ENCODE data around the gene ZNF300. TPM values are rescaled to one million over a fixed set of nuclear protein-coding genes. Genes with fewer than 3 reads are reported as not detected.

The ZNF300 gene
- total RNA-seq, 2 experiments from 2014 or later, result 3.0 to 3.7 TPM

DNA sequence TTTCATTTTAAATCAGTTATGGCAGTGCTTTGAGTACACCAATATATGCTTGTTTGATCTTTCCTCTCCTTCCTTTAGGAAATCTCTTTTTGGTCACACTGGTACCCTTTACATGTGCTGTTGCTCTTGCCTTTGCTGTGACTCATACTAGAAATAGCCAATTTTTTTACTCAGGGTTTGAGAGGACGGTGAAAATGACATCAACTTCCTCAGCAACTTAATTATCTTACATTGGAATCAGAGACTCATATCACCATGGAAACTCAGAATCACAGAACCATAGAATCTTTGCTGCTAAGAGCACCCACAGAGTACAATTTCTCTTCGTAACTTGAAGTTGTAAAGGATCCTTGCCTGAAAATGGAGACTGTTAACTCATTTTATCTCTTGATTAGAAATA is 13.8 kb upstream of the ZNF300 start:
- peaks cover 14% of the 10 kb centered on the region for H3K36me3 Mint-ChIP-seq (ENCODE audit: low read depth)
- intact Hi-C loops (cut with DNase I, micrococcal nuclease), result no loop called here
- H3K9me3 Mint-ChIP-seq, result peaks cover 12% of the 10 kb centered on the region
- DNase-seq, result no peak
- ChIA-PET CTCF (no interaction called here), POLR2A (no interaction called here)
- Histone ChIP-seq H3K27me3 (ENCODE audit: control insufficient read depth in 1 of 2, insufficient read depth in 2 of 2, low read length in 2 of 2) (no peaks in the 10 kb centered on the region), H3K36me3 (ENCODE audit: insufficient read depth, low read length) (no peaks in the 10 kb centered on the region), H3K9me3 (ENCODE audit: control insufficient read depth in 1 of 2, insufficient read depth in 1 of 2, low read length in 2 of 2) (peaks cover 0 to 34% of the 10 kb centered on the region in 2 experiments), H3K4me1 (ENCODE audit: insufficient read depth, low read length) (no peaks in the 10 kb centered on the region), H3K4me3 (ENCODE audit: low read length) (no peak overlapping the region), H3K27ac (ENCODE audit: low read depth in 1 of 2, low read length in 2 of 2) (no peak overlapping the region)
- peaks cover 17% of the 10 kb centered on the region for H3K27me3 Mint-ChIP-seq
- H3K27ac Mint-ChIP-seq, result no peak overlapping the region
- no peak overlapping the region for H3K4me3 Mint-ChIP-seq
- no peak for TF ChIP-seq CTCF (IDR thresholded peaks at IDR 0.05)
- ATAC-seq (ENCODE audit: poor library complexity), result no peak
- H3K4me1 Mint-ChIP-seq (ENCODE audit: low read depth), result no peaks in the 10 kb centered on the region

GRCh38 chr5:150912312-150912814 is 7.6 kb upstream of the ZNF300 start:
- H3K27me3 Mint-ChIP-seq, result peaks cover 5% of the 10 kb centered on the region
- no peaks in the 10 kb centered on the region for H3K36me3 Mint-ChIP-seq (ENCODE audit: low read depth)
- Histone ChIP-seq H3K27me3 (ENCODE audit: control insufficient read depth in 1 of 2, insufficient read depth in 2 of 2, low read length in 2 of 2) (no peaks in the 10 kb centered on the region), H3K4me1 (ENCODE audit: insufficient read depth, low read length) (no peaks in the 10 kb centered on the region), H3K36me3 (ENCODE audit: insufficient read depth, low read length) (no peaks in the 10 kb centered on the region), H3K4me3 (ENCODE audit: low read length) (no peak overlapping the region), H3K9me3 (ENCODE audit: control insufficient read depth in 1 of 2, insufficient read depth in 1 of 2, low read length in 2 of 2) (peaks cover 0 to 48% of the 10 kb centered on the region in 2 experiments), H3K27ac (ENCODE audit: low read depth in 1 of 2, low read length in 2 of 2) (no peak overlapping the region)
- H3K27ac Mint-ChIP-seq, result no peak overlapping the region
- no peak for TF ChIP-seq CTCF (IDR thresholded peaks at IDR 0.05)
- ATAC-seq (ENCODE audit: poor library complexity), result no peak
- POLR2A ChIA-PET, result no interaction called here
- DNase-seq, result no peak
- CTCF ChIA-PET, result no interaction called here
- intact Hi-C loops (cut with DNase I, micrococcal nuclease), result no loop called here
- H3K4me1 Mint-ChIP-seq (ENCODE audit: low read depth), result no peaks in the 10 kb centered on the region
- peaks cover 29% of the 10 kb centered on the region for H3K9me3 Mint-ChIP-seq
- no peak overlapping the region for H3K4me3 Mint-ChIP-seq

- H3K27ac Mint-ChIP-seq, result peak overlapping the region; percentile 84
- ChIA-PET CTCF (no interaction called here), POLR2A (interaction anchor here (1.0 kb wide), 1 partner anchor 59 kb away, joined by 4 read pairs; the partner anchor contains the start of gene IRGM)
- ATAC-seq (ENCODE audit: poor library complexity), result no peak
- Histone ChIP-seq H3K4me3 (ENCODE audit: low read length) (peak overlapping the region; percentile 37), H3K36me3 (ENCODE audit: insufficient read depth, low read length) (no peaks in the 10 kb centered on the region), H3K27ac (ENCODE audit: low read depth in 1 of 2, low read length in 2 of 2) (no peak overlapping the region), H3K4me1 (ENCODE audit: insufficient read depth, low read length) (no peaks in the 10 kb centered on the region), H3K9me3 (ENCODE audit: control insufficient read depth in 1 of 2, insufficient read depth in 1 of 2, low read length in 2 of 2) (peaks cover 13 to 65% of the 10 kb centered on the region in 2 experiments), H3K27me3 (ENCODE audit: control insufficient read depth in 1 of 2, insufficient read depth in 2 of 2, low read length in 2 of 2) (peaks cover 0 to 9% of the 10 kb centered on the region in 2 experiments)
- no peak for DNase-seq
- peak overlapping the region; percentile 96 for H3K4me3 Mint-ChIP-seq
- peaks cover 51% of the 10 kb centered on the region for H3K36me3 Mint-ChIP-seq (ENCODE audit: low read depth)
- H3K9me3 Mint-ChIP-seq, result peaks cover 30% of the 10 kb centered on the region
- H3K27me3 Mint-ChIP-seq, result peaks cover 24% of the 10 kb centered on the region
- H3K4me1 Mint-ChIP-seq (ENCODE audit: low read depth), result peaks cover 13% of the 10 kb centered on the region
- intact Hi-C loops (cut with DNase I, micrococcal nuclease), result no loop called here
- no peak for TF ChIP-seq CTCF (IDR thresholded peaks at IDR 0.05)
These were observed 518 bp upstream of the ZNF300 start for GRCh38 chr5:150905312-150905683.

Data from CD4-positive, alpha-beta T cell (primary cell).